Keratinocyte (primary cell): ENCODE data around the gene CNN3. TPM values are rescaled to one million over a fixed set of nuclear protein-coding genes. Genes with fewer than 3 reads are reported as not detected.

ENCODE experiments used
- DNase-seq: peaks from one replicate; pipeline ENCODE4 v3.0.0-alpha.2; 2011; ENCODE audit warnings: low read depth, missing footprints, low spot score
- FAIRE-seq: peaks from 2 replicates; lab custom pipeline; 2011; peaks lifted over from hg19 to GRCh38; lab: Jason Lieb, UNC
- H2AFZ ChIP-seq: 2 replicates; pipeline ENCODE4 v1.6.0; 2012; ENCODE audit warnings: low read length, control low read depth, inconsistent platforms; ENCODE audit not compliant: control insufficient read depth
- H3K27ac ChIP-seq: 2 replicates; pipeline ENCODE4 v1.5.1; 2011; ENCODE audit warnings: low read length; ENCODE audit not compliant: control insufficient read depth, insufficient read depth
- H3K27me3 ChIP-seq: 3 replicates; pipeline ENCODE4 v1.6.0; 2011; ENCODE audit warnings: low read length; ENCODE audit not compliant: control insufficient read depth, insufficient read depth; ENCODE audit errors: extremely low read depth
- H3K36me3 ChIP-seq, 2 experiments: 2 replicates in 1 of 2; 3 replicates in 1 of 2; pipeline ENCODE4 v1.5.1; 2011; ENCODE audit warnings: low read length in 2 of 2, mild to moderate bottlenecking in 1 of 2; ENCODE audit not compliant: control insufficient read depth in 2 of 2, insufficient read depth in 2 of 2; ENCODE audit errors: extremely low read depth in 1 of 2
- H3K4me1 ChIP-seq: 3 replicates; pipeline ENCODE4 v1.5.1; 2011; ENCODE audit warnings: low read length; ENCODE audit not compliant: control insufficient read depth, insufficient read depth; ENCODE audit errors: extremely low read depth
- H3K4me2 ChIP-seq: 3 replicates; pipeline ENCODE4 v1.6.0; 2011; ENCODE audit warnings: low read depth, low read length; ENCODE audit not compliant: control insufficient read depth, insufficient read depth; ENCODE audit errors: extremely low read depth
- H3K4me3 ChIP-seq, 3 experiments: fragments of 200-600 bp in 1 of 3; sonication (generic) in 1 of 3; 2 replicates in 2 of 3; 3 replicates in 1 of 3; pipeline ENCODE4 v1.5.1; 2011 to 2016; ENCODE audit warnings: low read length in 3 of 3, mild to moderate bottlenecking in 3 of 3, control low read depth in 2 of 3, inconsistent platforms in 1 of 3, low read depth in 1 of 3, mixed read lengths in 1 of 3, mixed run types in 1 of 3, moderate library complexity in 1 of 3; ENCODE audit not compliant: control insufficient read depth in 2 of 3, insufficient read depth in 2 of 3; ENCODE audit errors: extremely low read depth in 1 of 3
- H3K79me2 ChIP-seq: 2 replicates; pipeline ENCODE4 v1.6.0; 2012; ENCODE audit warnings: low read length; ENCODE audit not compliant: control insufficient read depth, insufficient read depth
- H3K9ac ChIP-seq: 3 replicates; pipeline ENCODE4 v1.6.0; 2011; ENCODE audit warnings: low read length; ENCODE audit not compliant: control insufficient read depth, insufficient read depth; ENCODE audit errors: extremely low read depth
- H3K9me1 ChIP-seq: 3 replicates; pipeline ENCODE4 v1.6.0; 2011; ENCODE audit warnings: low read length; ENCODE audit not compliant: control insufficient read depth, insufficient read depth; ENCODE audit errors: extremely low read depth
- H3K9me3 ChIP-seq: 2 replicates; pipeline ENCODE4 v1.5.1; 2012; ENCODE audit warnings: low read depth, low read length; ENCODE audit not compliant: control insufficient read depth
- H4K20me1 ChIP-seq: 3 replicates; pipeline ENCODE4 v1.6.0; 2011; ENCODE audit warnings: low read length; ENCODE audit not compliant: control insufficient read depth, insufficient read depth; ENCODE audit errors: extremely low read depth
- EZH2 ChIP-seq: IDR thresholded peaks from one replicate; pipeline ENCODE4 v1.6.1; 2012; ENCODE audit warnings: inconsistent platforms, mild to moderate bottlenecking, low read length, moderate library complexity
- dilution Hi-C: fragments of 300-500 bp; cut with MboI; formaldehyde crosslinking; loops from one replicate; pipeline ENCODE4 v1.7.0; 2020; ENCODE audit warnings: low sequenced_read_pairs; ENCODE audit not compliant: extremely low pct_ligation_motif_present
- polyA plus RNA-seq, 5 experiments: library from polyadenylated mRNA; depleted of rRNA in 3 of 5; stranded (reverse) in 3 of 5; stranded (forward) in 1 of 5; unstranded in 1 of 5; fragments of >200 nt; gene quantifications; 1 replicate in 1 of 5; 2 replicates in 3 of 5; 3 replicates in 1 of 5; pipeline versions ENCODE4 v1.2.1 to v1.2.3, GENCODE V29; 2011 to 2012; ENCODE audit warnings: missing spikeins in 2 of 5, low read depth in 1 of 5, low replicate concordance in 1 of 5
- TF ChIP-seq, protein P1 (sequence below), 3 experiments: IDR thresholded peaks in 1 of 3; conservative IDR thresholded peaks in 1 of 3; optimal IDR thresholded peaks in 1 of 3; 2 replicates in 2 of 3; 3 replicates in 1 of 3; pipeline versions ENCODE3 to v1.5.1; 2011; ENCODE audit warnings: low read length in 3 of 3, mild to moderate bottlenecking in 3 of 3, moderate library complexity in 2 of 3, control low read depth in 1 of 3, inconsistent platforms in 1 of 3; ENCODE audit not compliant: insufficient read depth in 2 of 3; ENCODE audit errors: extremely low read depth in 1 of 3

CNN3 gene
- polyA plus RNA-seq, 1 donor (not counting 4 experiments of a cell fraction or from before 2014, with no cell fraction given): 119 TPM

DNA sequence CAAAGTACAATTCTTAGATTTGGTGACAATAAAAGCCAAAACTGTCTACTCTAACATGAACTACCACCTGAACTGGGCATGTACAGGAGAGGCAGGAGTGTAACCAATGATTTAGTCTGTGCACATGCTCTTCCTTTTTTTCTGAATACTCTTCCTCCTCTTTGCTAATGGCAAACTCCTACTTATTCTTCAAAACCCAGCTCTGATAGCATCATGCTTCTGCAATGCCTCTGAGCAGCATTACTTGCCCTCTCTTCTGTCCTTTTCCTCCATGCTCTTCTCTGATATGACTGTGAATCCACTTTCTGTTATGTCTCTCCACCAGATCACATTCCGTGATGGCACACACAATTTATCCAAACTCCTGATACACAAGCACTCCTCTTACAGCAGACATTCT is 31.4 kb downstream of the CNN3 start:
- Histone ChIP-seq H3K9me3 (no peaks in the 10 kb centered on the region), H3K9me1 (no peaks in the 10 kb centered on the region), H2AFZ (no peak overlapping the region), H3K27ac (no peak overlapping the region), H3K4me2 (no peak overlapping the region), H3K79me2 (no peaks in the 10 kb centered on the region), H3K4me1 (no peaks in the 10 kb centered on the region), H3K4me3 (no peak overlapping the region), H3K36me3 (peaks cover 4 to 15% of the 10 kb centered on the region in 2 experiments), H3K9ac (no peak overlapping the region), H4K20me1 (no peaks in the 10 kb centered on the region), H3K27me3 (no peaks in the 10 kb centered on the region)
- dilution Hi-C loops: no loop called here
- DNase-seq (no peak), FAIRE-seq (no peak)
- TF ChIP-seq EZH2: no peak
- TF ChIP-seq, protein P1, sequence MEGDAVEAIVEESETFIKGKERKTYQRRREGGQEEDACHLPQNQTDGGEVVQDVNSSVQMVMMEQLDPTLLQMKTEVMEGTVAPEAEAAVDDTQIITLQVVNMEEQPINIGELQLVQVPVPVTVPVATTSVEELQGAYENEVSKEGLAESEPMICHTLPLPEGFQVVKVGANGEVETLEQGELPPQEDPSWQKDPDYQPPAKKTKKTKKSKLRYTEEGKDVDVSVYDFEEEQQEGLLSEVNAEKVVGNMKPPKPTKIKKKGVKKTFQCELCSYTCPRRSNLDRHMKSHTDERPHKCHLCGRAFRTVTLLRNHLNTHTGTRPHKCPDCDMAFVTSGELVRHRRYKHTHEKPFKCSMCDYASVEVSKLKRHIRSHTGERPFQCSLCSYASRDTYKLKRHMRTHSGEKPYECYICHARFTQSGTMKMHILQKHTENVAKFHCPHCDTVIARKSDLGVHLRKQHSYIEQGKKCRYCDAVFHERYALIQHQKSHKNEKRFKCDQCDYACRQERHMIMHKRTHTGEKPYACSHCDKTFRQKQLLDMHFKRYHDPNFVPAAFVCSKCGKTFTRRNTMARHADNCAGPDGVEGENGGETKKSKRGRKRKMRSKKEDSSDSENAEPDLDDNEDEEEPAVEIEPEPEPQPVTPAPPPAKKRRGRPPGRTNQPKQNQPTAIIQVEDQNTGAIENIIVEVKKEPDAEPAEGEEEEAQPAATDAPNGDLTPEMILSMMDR (optimal IDR thresholded peaks at IDR 0.05 in 1 of 3, IDR thresholded peaks at IDR 0.05 in 1 of 3, conservative IDR thresholded peaks at IDR 0.05 in 1 of 3; ENCODE audit: extremely low read depth in 1 of 3, insufficient read depth in 2 of 3, low read length in 3 of 3): no peak

DNA sequence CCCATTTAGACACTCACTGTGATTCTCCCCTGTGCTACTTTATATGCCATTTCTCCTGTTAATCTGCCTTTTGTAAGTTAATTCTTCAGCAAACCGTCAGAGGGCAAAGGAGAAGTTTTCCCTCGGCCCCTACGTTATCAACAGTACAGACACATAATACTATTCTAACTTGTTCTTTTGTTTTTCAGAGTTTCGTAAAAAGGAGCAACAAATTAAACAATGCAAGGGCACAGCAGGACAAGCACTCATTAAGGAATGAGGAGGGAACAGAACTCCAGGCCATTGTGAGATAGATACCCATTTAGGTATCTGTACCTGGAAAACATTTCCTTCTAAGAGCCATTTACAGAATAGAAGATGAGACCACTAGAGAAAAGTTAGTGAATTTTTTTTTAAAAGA is 32.3 kb downstream of the CNN3 start:
- no peak for DNase-seq
- Histone ChIP-seq H3K79me2 (no peaks in the 10 kb centered on the region), H3K27ac (no peak overlapping the region), H3K4me1 (no peaks in the 10 kb centered on the region), H3K9me3 (no peaks in the 10 kb centered on the region), H2AFZ (no peak overlapping the region), H3K9ac (no peak overlapping the region), H3K4me3 (no peak overlapping the region), H3K4me2 (no peak overlapping the region), H3K27me3 (no peaks in the 10 kb centered on the region), H3K36me3 (peaks cover 4 to 15% of the 10 kb centered on the region in 2 experiments), H4K20me1 (no peaks in the 10 kb centered on the region), H3K9me1 (no peaks in the 10 kb centered on the region)
- TF ChIP-seq, protein P1 (optimal IDR thresholded peaks at IDR 0.05 in 1 of 3, IDR thresholded peaks at IDR 0.05 in 1 of 3, conservative IDR thresholded peaks at IDR 0.05 in 1 of 3; ENCODE audit: extremely low read depth in 1 of 3, insufficient read depth in 2 of 3, low read length in 3 of 3): no peak
- TF ChIP-seq EZH2: no peak
- no peak for FAIRE-seq
- dilution Hi-C loops: no loop called here
